Measurements from ENCODE around the gene PRKCE.
A peak's percentile ranks its signal among the peaks of the same experiment; 100 is the strongest.

PRKCE gene

GRCh38 chr2:45768208-45768607 is 116.7 kb downstream of the PRKCE start:
- no peak for DNase-seq (ENCODE audit: low read depth)
- no peak overlapping the region for H3K4me3 ChIP-seq (ENCODE audit: low read depth, low read length)

GRCh38 chr2:45769056-45769455 is 117.6 kb downstream of the PRKCE start:
- no peak for DNase-seq (ENCODE audit: low read depth)
- H3K4me3 ChIP-seq (ENCODE audit: low read depth, low read length), result no peak overlapping the region

GRCh38 chr2:45769854-45770576 is 118.5 kb downstream of the PRKCE start:
- H3K4me3 ChIP-seq (ENCODE audit: low read depth, low read length), result no peak overlapping the region
- no peak for DNase-seq (ENCODE audit: low read depth)

- peak overlapping the region; percentile 2 for H3K4me3 ChIP-seq (ENCODE audit: low read depth, low read length)
- DNase-seq (ENCODE audit: low read depth), result no peak
These were observed 119.3 kb downstream of the PRKCE start for GRCh38 chr2:45770811-45771210.

- no peak for DNase-seq (ENCODE audit: low read depth)
- H3K4me3 ChIP-seq (ENCODE audit: low read depth, low read length), result peak overlapping the region; percentile 2
These were observed 119.8 kb downstream of the PRKCE start for GRCh38 chr2:45771261-45771660.

GRCh38 chr2:45772038-45772437 is 120.6 kb downstream of the PRKCE start:
- DNase-seq (ENCODE audit: low read depth), result no peak

GRCh38 chr2:45773909-45774308 is 122.4 kb downstream of the PRKCE start:
- no peak for DNase-seq (ENCODE audit: low read depth)
- no peak overlapping the region for H3K4me3 ChIP-seq (ENCODE audit: low read depth, low read length)

More at GRCh38 chr2:45772038-45772437, 120.6 kb downstream of the PRKCE start:
- H3K4me3 ChIP-seq (ENCODE audit: low read depth, low read length), result no peak overlapping the region

- no peak overlapping the region for H3K4me3 ChIP-seq (ENCODE audit: low read depth, low read length)
- no peak for DNase-seq (ENCODE audit: low read depth)
These were observed 123.3 kb downstream of the PRKCE start for GRCh38 chr2:45774688-45775244.

- H3K4me3 ChIP-seq (ENCODE audit: low read depth, low read length), result no peak overlapping the region
- DNase-seq (ENCODE audit: low read depth), result no peak
These were observed 124.9 kb downstream of the PRKCE start for GRCh38 chr2:45776160-45776955.

GRCh38 chr2:45777996-45778719 is 126.7 kb downstream of the PRKCE start:
- no peak for DNase-seq (ENCODE audit: low read depth)
- no peak overlapping the region for H3K4me3 ChIP-seq (ENCODE audit: low read depth, low read length)

- no peak overlapping the region for H3K4me3 ChIP-seq (ENCODE audit: low read depth, low read length)
- DNase-seq (ENCODE audit: low read depth), result no peak
These were observed 127.3 kb downstream of the PRKCE start for GRCh38 chr2:45778720-45779171.

- DNase-seq (ENCODE audit: low read depth), result no peak
- H3K4me3 ChIP-seq (ENCODE audit: low read depth, low read length), result no peak overlapping the region
These were observed 129.3 kb downstream of the PRKCE start for GRCh38 chr2:45780541-45781463.

- DNase-seq (ENCODE audit: low read depth), result no peak
- no peak overlapping the region for H3K4me3 ChIP-seq (ENCODE audit: low read depth, low read length)
These were observed 130.0 kb downstream of the PRKCE start for GRCh38 chr2:45781464-45781811.

- DNase-seq (ENCODE audit: low read depth), result no peak
- H3K4me3 ChIP-seq (ENCODE audit: low read depth, low read length), result no peak overlapping the region
These were observed 131.0 kb downstream of the PRKCE start for GRCh38 chr2:45782436-45782835.

GRCh38 chr2:45782986-45783385 is 131.5 kb downstream of the PRKCE start:
- DNase-seq (ENCODE audit: low read depth), result no peak
- no peak overlapping the region for H3K4me3 ChIP-seq (ENCODE audit: low read depth, low read length)

GRCh38 chr2:45786030-45786835 is 134.8 kb downstream of the PRKCE start:
- H3K4me3 ChIP-seq (ENCODE audit: low read depth, low read length), result no peak overlapping the region
- DNase-seq (ENCODE audit: low read depth), result no peak

GRCh38 chr2:45786836-45787357 is 135.4 kb downstream of the PRKCE start:
- H3K4me3 ChIP-seq (ENCODE audit: low read depth, low read length), result no peak overlapping the region
- no peak for DNase-seq (ENCODE audit: low read depth)

- no peak for DNase-seq (ENCODE audit: low read depth)
- no peak overlapping the region for H3K4me3 ChIP-seq (ENCODE audit: low read depth, low read length)
These were observed 136.9 kb downstream of the PRKCE start for GRCh38 chr2:45788401-45788800.
